Measurements from ENCODE around the gene MAML3. TPM values are rescaled to one million over a fixed set of nuclear protein-coding genes. Genes with fewer than 3 reads are reported as not detected.
A peak's percentile ranks its signal among the peaks of the same experiment; 100 is the strongest.

Gene MAML3
- total RNA-seq, 1 donor from 2014 or later, result 0.54 TPM

DNA sequence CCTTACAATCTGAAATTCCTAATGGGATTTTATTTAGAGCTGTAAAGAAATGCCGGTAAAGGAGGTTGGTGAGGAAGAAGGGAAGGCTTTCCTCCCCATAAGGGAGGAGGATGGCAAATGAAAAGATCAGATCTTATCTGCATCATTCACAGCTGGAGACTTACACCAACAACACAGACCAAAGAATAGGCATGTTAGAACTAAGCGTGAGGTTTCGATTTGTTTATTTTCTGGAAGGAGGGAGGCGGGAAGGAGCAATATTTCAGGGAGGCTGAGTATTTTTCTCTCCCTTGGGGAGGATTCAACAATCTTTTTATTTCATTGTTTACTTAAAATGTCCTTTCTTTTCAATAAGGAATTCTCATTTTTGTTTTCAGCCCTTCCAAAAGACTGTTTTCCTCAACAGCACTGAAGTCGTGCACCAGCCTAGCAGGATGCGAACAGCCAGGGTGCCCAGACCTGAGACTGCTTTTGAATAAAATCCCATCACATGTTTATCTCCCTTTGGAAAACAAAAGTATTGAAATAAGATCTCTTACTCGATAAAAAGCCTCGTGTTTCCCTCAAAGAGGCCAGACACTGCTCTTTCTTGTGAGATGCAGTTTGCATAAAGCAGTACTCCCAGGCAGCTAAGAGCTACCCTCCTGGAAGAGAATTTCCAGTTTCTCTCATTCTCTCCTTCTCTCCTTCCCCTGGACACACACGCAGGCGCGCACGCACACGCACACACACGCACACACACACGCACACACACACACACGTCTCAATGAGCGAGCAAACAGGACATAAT is 252.3 kb downstream of the MAML3 start:
- H3K27ac Mint-ChIP-seq, result no peak overlapping the region
- no peaks in the 10 kb centered on the region for H3K36me3 Mint-ChIP-seq (ENCODE audit: low read depth)
- H3K27me3 Mint-ChIP-seq, result no peaks in the 10 kb centered on the region
- intact Hi-C loops (cut with micrococcal nuclease), result loop anchor here (2.0 kb wide), 1 partner anchor 49 kb away; no protein-coding TSS in a partner anchor
- DNase-seq, result no peak
- peaks cover 18% of the 10 kb centered on the region for H3K4me1 Mint-ChIP-seq
- H3K4me3 Mint-ChIP-seq, result no peak overlapping the region
- peaks cover 6% of the 10 kb centered on the region for H3K9me3 Mint-ChIP-seq

DNA sequence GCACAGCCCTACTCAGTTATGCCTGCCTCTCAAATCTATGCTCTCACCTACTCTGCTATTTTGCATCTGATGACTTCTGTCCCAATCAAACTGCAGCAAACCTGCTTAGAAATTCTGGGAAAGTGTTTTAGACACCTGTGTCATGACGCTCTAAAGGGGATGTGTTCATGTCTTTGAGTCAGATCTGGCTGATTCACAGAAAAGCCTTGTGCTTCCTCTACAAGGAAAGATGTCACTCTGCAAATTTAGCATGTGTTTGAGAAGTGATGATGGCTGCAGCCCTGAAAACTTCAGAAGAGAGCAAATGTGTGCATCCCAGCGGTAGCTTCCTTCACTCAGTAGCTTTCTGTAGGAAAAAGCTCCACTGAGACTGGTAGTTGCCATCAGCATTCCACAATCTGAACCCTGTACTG is 253.0 kb downstream of the MAML3 start:
- intact Hi-C loops (cut with micrococcal nuclease), result loop anchor here (2.0 kb wide), 1 partner anchor 50 kb away; no protein-coding TSS in a partner anchor
- H3K27ac Mint-ChIP-seq, result no peak overlapping the region
- H3K4me1 Mint-ChIP-seq, result peaks cover 17% of the 10 kb centered on the region
- DNase-seq, result peak; percentile 64
- H3K9me3 Mint-ChIP-seq, result peaks cover 6% of the 10 kb centered on the region
- H3K27me3 Mint-ChIP-seq, result no peaks in the 10 kb centered on the region
- H3K4me3 Mint-ChIP-seq, result no peak overlapping the region
- H3K36me3 Mint-ChIP-seq (ENCODE audit: low read depth), result no peaks in the 10 kb centered on the region

DNA sequence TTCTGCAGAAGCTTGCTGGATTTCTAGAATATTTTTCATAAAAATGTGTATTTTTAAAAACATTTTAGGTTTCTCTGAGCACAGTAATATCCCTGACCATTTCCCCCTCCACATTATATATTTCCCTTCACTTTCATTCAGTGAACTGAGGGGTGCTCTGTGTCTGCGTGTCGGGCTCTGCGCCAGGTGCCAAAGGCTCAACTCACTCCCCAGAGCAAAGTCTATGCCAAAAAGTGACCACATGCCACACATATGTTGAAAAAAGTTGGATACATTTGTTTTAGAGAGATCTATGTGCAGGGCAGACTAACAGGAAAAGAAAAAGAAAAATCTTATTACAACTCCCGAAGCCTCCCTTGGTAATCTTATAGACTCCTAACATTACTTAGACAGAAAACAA is 254.6 kb downstream of the MAML3 start:
- no peak for DNase-seq
- no peak overlapping the region for H3K27ac Mint-ChIP-seq
- no peaks in the 10 kb centered on the region for H3K36me3 Mint-ChIP-seq (ENCODE audit: low read depth)

DNA sequence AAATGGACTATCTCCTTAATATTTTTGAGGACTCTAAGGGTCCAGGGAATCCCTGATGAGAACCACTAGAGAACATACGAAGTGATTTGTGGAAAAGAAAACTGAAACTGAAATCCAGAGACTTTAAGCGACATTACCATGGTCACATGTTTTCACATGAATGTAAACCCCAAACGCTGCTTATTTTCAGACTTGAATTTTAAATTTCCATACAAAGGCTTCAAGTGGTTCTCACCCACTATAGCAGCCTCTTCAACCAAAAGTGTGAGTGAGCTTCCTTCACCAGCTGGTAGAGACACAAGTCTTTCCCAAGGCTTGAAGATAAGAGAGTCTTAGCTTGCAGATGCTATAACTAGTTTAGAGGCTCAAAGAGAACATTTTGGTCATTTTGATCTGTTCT is 255.7 kb downstream of the MAML3 start:
- no peaks in the 10 kb centered on the region for H3K9me3 Mint-ChIP-seq
- no peaks in the 10 kb centered on the region for H3K27me3 Mint-ChIP-seq
- peak; percentile 66 for DNase-seq
- H3K36me3 Mint-ChIP-seq (ENCODE audit: low read depth), result no peaks in the 10 kb centered on the region
- H3K4me1 Mint-ChIP-seq, result peaks cover 16% of the 10 kb centered on the region
- H3K27ac Mint-ChIP-seq, result no peak overlapping the region
- intact Hi-C loops (cut with micrococcal nuclease), result loop anchor here (2.0 kb wide), 1 partner anchor 39 kb away; no protein-coding TSS in a partner anchor
- H3K4me3 Mint-ChIP-seq, result no peak overlapping the region

More for the DNA sequence above, 254.6 kb downstream of the MAML3 start:
- Mint-ChIP-seq H3K9me3 (peaks cover 4% of the 10 kb centered on the region), H3K4me3 (no peak overlapping the region), H3K4me1 (peaks cover 17% of the 10 kb centered on the region), H3K27me3 (no peaks in the 10 kb centered on the region)
- intact Hi-C loops (cut with micrococcal nuclease), result loop anchor here (2.0 kb wide), 1 partner anchor 41 kb away; no protein-coding TSS in a partner anchor

DNA sequence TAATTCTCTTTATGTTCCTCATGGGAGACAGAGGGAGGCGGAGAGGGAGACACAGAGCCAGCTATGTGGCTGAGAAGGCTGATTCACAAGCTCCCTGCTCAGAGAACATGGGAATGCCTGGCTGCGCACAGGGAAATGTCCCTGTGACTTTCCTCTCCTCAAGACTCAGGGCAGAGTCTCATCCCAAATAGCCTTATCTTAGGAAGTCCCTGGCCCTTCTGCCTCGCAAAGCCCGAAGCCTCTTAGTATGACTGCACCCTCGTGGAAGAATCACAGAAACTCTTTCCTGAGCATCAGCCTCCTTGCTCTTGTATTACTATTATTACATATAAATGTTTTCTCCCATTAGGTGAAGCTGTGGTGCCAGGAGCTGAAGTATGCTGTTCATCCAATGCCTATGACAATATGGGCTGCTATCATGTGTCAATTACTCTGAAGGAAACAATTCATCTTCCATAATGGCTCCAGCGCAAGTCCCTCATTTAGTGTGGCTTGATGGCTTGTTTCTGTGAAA is 257.8 kb downstream of the MAML3 start:
- Mint-ChIP-seq H3K27ac (no peak overlapping the region), H3K36me3 (ENCODE audit: low read depth) (no peaks in the 10 kb centered on the region), H3K4me3 (no peak overlapping the region), H3K4me1 (peaks cover 7% of the 10 kb centered on the region), H3K27me3 (no peaks in the 10 kb centered on the region), H3K9me3 (no peaks in the 10 kb centered on the region)
- DNase-seq, result no peak
- intact Hi-C loops (cut with micrococcal nuclease), result no loop called here

DNA sequence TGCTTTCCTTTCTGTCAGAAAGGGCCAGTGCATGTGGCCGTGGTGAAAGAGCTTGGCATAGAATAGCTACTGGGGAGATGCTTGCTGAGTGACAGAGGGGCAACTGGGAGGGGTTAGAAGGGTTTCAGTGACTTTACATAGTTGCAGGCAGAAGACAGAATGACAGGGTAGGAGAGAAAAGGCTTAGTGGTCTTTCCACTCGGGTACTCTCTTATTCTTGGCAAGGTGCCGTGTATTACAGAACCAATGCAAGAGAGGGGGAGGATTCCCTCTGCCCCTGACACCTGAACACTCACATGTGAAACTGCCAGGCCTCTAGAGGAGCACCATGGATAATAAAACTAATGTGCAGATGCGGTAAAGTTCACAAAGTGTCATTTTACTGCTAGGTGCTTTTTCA is 260.2 kb downstream of the MAML3 start:
- H3K4me1 Mint-ChIP-seq, result peaks cover 7% of the 10 kb centered on the region
- H3K27me3 Mint-ChIP-seq, result no peaks in the 10 kb centered on the region
- no peak for DNase-seq
- intact Hi-C loops (cut with micrococcal nuclease), result no loop called here
- no peak overlapping the region for H3K27ac Mint-ChIP-seq
- no peaks in the 10 kb centered on the region for H3K9me3 Mint-ChIP-seq
- H3K4me3 Mint-ChIP-seq, result no peak overlapping the region
- no peaks in the 10 kb centered on the region for H3K36me3 Mint-ChIP-seq (ENCODE audit: low read depth)

DNA sequence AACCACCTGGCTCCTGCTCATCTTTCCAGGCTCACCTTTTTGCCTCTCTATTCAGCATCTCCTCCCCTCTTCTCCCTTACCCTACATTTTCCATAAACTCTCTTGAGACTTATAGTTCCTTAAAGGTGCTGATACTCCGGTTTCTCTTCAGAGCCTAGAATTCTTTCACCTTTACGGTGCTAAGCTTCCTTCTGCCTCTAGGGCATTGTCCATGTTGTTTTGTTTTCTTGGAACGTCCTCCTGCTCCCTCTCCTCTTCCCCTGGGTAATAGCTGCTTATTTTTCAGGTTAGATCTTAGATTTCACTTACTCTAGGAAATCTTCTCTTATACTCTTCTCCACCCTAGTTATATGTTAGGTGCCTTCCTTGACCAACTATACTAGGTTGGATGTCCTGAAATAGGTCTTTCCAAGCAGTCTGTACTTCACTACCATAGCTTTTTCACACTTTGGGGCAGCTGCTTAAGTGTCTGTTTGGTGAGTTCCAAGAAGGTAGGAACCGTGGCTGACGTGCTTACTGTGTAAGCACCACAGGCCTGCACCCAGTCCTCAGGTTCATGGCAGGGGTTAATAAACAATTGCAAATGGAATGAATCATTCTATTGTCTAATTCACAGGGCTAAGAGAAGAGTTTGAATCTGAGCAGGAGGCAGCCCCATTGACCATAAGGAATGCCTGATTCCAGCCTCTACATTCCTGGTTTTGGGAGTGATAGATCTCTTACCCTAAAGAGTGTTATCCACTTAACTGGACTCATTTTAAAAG is 260.8 kb downstream of the MAML3 start:
- no peak for DNase-seq
- Mint-ChIP-seq H3K36me3 (ENCODE audit: low read depth) (no peaks in the 10 kb centered on the region), H3K4me1 (peaks cover 4% of the 10 kb centered on the region), H3K27me3 (no peaks in the 10 kb centered on the region), H3K27ac (no peak overlapping the region), H3K9me3 (no peaks in the 10 kb centered on the region), H3K4me3 (no peak overlapping the region)
- intact Hi-C loops (cut with micrococcal nuclease), result no loop called here

DNA sequence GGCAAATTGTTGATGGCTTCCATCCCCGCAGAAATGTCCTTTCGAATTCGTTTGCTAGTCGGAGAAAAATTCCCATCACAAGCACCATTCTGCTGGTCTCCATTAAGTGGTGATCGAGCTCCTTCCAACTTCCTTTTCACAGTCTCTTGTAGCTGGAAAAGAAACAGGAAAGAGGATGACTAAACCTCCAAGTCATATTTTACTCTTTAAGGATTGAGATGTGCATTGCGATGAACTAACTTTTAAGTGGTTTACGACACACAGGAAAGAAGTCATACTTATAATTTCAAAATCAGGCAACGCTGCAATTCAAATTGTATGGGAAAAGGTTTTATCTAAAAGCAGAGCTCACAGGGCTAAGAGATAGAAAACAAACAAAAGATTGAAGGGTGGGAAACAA is 263.2 kb downstream of the MAML3 start:
- Mint-ChIP-seq H3K27me3 (no peaks in the 10 kb centered on the region), H3K36me3 (ENCODE audit: low read depth) (no peaks in the 10 kb centered on the region), H3K4me1 (peaks cover 4% of the 10 kb centered on the region), H3K4me3 (no peak overlapping the region), H3K27ac (no peak overlapping the region), H3K9me3 (no peaks in the 10 kb centered on the region)
- intact Hi-C loops (cut with micrococcal nuclease), result no loop called here
- DNase-seq, result no peak

DNA sequence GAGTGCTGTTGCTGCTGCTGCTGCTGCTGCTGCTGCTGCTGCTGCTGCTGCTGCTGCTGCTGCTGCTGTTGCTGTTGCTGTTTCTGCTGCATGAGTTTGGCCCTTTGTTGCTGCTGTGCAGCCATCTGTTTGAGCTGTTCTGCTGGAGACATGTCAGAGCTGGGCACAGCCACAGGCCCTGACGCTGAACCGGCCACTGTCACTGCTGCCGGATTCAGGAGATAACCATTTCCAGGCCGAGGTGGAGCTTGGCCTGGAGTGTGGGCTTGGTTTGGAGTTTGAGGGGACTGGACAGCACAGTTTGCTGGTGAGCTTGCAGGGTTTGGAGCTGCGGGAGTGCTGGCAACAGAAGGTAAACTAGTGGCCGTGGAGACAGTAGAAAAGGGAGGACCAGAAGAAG is 264.1 kb downstream of the MAML3 start:
- Mint-ChIP-seq H3K27ac (no peak overlapping the region), H3K9me3 (no peaks in the 10 kb centered on the region), H3K4me1 (peaks cover 4% of the 10 kb centered on the region), H3K36me3 (ENCODE audit: low read depth) (no peaks in the 10 kb centered on the region), H3K27me3 (no peaks in the 10 kb centered on the region), H3K4me3 (no peak overlapping the region)
- DNase-seq, result no peak
- intact Hi-C loops (cut with micrococcal nuclease), result no loop called here

DNA sequence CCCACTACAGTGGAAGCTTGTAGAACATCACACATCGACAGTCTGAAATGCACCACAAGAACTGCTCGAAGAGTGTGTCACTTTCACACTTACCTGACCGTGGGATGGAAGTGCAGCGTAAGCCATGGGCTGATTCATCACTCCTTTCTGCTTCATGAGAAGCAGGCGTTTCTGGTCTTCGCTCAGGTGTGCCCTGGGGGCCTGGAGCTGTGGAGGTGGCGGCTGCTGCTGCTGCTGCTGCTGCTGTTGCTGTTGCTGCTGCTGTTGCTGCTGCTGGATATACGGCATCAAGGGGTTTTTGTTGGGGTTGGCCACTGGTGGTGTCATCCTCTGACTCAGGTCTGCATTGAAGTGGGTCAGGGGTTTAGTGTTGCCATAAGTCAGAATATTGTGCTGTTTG is 264.7 kb downstream of the MAML3 start:
- Mint-ChIP-seq H3K36me3 (ENCODE audit: low read depth) (no peaks in the 10 kb centered on the region), H3K9me3 (no peaks in the 10 kb centered on the region), H3K27ac (no peak overlapping the region), H3K27me3 (no peaks in the 10 kb centered on the region), H3K4me1 (peaks cover 4% of the 10 kb centered on the region), H3K4me3 (no peak overlapping the region)
- intact Hi-C loops (cut with micrococcal nuclease), result no loop called here
- DNase-seq, result no peak

DNA sequence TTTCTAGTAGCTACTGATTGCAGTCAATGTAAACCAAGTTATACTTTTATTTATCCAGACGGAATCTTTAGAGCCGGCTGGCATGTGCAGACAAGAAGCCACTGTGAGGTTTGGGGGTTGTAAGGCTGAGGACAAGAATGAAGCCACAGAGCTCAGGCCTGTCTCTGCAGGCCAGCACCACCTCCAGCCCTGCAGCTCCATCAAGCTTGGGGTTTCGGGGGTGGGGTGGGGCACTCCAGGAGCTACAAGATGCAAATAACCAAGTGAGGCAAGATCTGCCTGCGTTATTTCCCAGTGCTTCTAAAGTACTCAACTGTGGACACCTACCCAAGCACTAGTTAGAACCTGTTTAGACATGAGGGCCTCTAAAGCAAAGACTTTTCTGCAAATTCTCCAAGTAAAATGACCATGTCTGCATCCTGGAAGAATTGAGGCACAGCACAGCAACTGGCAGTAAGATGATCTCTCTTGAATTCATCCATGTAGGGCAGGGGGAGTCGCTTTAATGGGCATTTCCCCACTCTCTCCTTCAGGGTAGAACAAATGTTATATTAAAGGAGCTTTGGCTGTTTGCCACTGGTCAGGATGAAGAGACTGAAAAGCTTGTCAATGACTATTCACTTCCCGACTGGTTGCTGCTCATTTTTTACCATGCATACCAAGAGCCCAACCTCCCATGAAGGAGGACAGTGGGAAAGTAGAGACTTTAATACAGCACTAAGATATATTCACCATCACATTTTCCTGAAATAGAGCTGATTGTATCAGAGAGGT is 265.8 kb downstream of the MAML3 start:
- peaks cover 4% of the 10 kb centered on the region for H3K4me1 Mint-ChIP-seq
- H3K27ac Mint-ChIP-seq, result no peak overlapping the region
- peaks cover under 1% of the 10 kb centered on the region for H3K27me3 Mint-ChIP-seq

DNA sequence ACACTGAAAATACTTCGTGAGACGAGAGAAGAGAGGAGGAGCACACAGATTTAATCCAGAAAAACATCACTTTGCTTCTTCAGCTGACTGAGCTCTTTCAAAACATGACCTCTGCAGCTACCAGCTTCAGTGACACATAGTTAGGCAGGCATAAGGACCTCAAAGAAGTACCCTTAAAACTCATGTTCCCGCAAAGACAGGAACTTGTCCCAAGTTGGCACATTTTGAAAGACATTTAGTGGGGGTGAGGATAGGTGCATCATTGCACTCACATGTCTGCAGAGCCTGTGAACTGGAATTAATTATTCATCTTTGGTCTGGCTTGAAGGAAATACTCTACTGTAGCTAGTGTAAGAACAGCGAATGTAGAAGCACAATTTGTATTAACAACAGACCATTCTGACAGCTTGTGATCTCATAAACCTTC is 266.6 kb downstream of the MAML3 start:
- DNase-seq, result no peak
- Mint-ChIP-seq H3K27ac (no peak overlapping the region), H3K27me3 (peaks cover 4% of the 10 kb centered on the region), H3K36me3 (ENCODE audit: low read depth) (no peaks in the 10 kb centered on the region), H3K4me3 (no peak overlapping the region), H3K9me3 (peaks cover 6% of the 10 kb centered on the region), H3K4me1 (peaks cover 4% of the 10 kb centered on the region)
- intact Hi-C loops (cut with micrococcal nuclease), result no loop called here

More for the DNA sequence above, 265.8 kb downstream of the MAML3 start:
- DNase-seq, result no peak
- Mint-ChIP-seq H3K4me3 (no peak overlapping the region), H3K36me3 (ENCODE audit: low read depth) (no peaks in the 10 kb centered on the region), H3K9me3 (peaks cover 2% of the 10 kb centered on the region)
- intact Hi-C loops (cut with micrococcal nuclease), result no loop called here

DNA sequence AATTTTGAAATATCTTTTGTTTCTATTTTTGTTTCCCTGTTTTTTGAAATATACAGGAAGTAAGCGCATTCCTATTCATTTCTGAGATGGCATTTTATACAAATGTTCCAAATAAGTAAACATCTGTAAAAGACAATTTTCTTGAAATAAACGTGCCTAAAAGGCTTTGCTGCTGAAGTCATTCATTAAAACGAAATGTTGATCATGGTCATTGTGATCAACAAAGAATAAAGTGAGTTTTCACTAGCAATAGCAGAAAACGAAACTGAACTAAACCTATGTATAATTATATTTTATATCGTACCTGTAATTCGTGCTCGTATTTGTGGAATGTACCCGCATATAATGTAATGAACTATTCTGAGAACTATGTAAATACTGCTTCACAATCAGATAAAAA is 267.2 kb downstream of the MAML3 start:
- Mint-ChIP-seq H3K36me3 (ENCODE audit: low read depth) (no peaks in the 10 kb centered on the region), H3K9me3 (peaks cover 6% of the 10 kb centered on the region), H3K27ac (no peak overlapping the region), H3K4me1 (peaks cover 4% of the 10 kb centered on the region), H3K4me3 (no peak overlapping the region), H3K27me3 (peaks cover 6% of the 10 kb centered on the region)
- DNase-seq, result no peak
- intact Hi-C loops (cut with micrococcal nuclease), result no loop called here

All from activated CD4-positive, alpha-beta T cell treated with anti-CD3 and anti-CD28 coated beads, Interleukin-2, amount 10 ng/mL, durations not matched to agents 24 days and 14 days (primary cell).